DMS153 (cell line): ENCODE data around the gene CHST1.
A peak's percentile ranks its signal among the peaks of the same experiment; 100 is the strongest.

Experiments
- DNase-seq: peaks from one replicate; lab custom pipeline; 2025; lab: John Stamatoyannopoulos, UW

The CHST1 gene

GRCh38 chr11:45660729-45661438, 4.5 kb downstream of the CHST1 start:
- no peak for DNase-seq

- no peak for DNase-seq
Measured at GRCh38 chr11:45659818-45660160, 5.6 kb downstream of the CHST1 start.

- no peak for DNase-seq
Measured at GRCh38 chr11:45659031-45659817, 6.2 kb downstream of the CHST1 start.

GRCh38 chr11:45658292-45658991, 7.0 kb downstream of the CHST1 start:
- no peak for DNase-seq

GRCh38 chr11:45657496-45658260, 7.7 kb downstream of the CHST1 start:
- no peak for DNase-seq

GRCh38 chr11:45655831-45656230, 9.6 kb downstream of the CHST1 start:
- DNase-seq = no peak

GRCh38 chr11:45655347-45655756, 10.1 kb downstream of the CHST1 start:
- peak; percentile 58 for DNase-seq

- no peak for DNase-seq
Measured at GRCh38 chr11:45655012-45655283, 10.5 kb downstream of the CHST1 start.

GRCh38 chr11:45654231-45655011, 11.0 kb downstream of the CHST1 start:
- DNase-seq = no peak

- no peak for DNase-seq
Measured at GRCh38 chr11:45653277-45653676, 12.1 kb downstream of the CHST1 start.

GRCh38 chr11:45652781-45653180, 12.6 kb downstream of the CHST1 start:
- DNase-seq = no peak

GRCh38 chr11:45651841-45652749, 13.3 kb downstream of the CHST1 start:
- DNase-seq = no peak

GRCh38 chr11:45651156-45651555, 14.3 kb downstream of the CHST1 start:
- DNase-seq = no peak

- DNase-seq = no peak
Measured at GRCh38 chr11:45650166-45651095, 15.0 kb downstream of the CHST1 start.

- DNase-seq = no peak
Measured at GRCh38 chr11:45649544-45650165, 15.8 kb downstream of the CHST1 start.

- no peak for DNase-seq
Measured at GRCh38 chr11:45648931-45649330, 16.5 kb downstream of the CHST1 start.

GRCh38 chr11:45647786-45648185, 17.6 kb downstream of the CHST1 start:
- no peak for DNase-seq

- no peak for DNase-seq
Measured at GRCh38 chr11:45647329-45647728, 18.1 kb downstream of the CHST1 start.
